Erythroblast (primary cell): ENCODE measurements around the gene TSACC.

ENCODE experiments used
- GATA1 ChIP-seq: IDR thresholded peaks from 2 replicates; pipeline ENCODE4 v1.6.1; 2011; ENCODE audit warnings: low read depth, mild to moderate bottlenecking, control low read depth, low read length, moderate library complexity
- POLR2A ChIP-seq: IDR thresholded peaks from 2 replicates; pipeline ENCODE4 v1.6.1; 2011; ENCODE audit warnings: mild to moderate bottlenecking, low read length

GRCh38 chr1:156319664-156320063 lies 18.7 kb upstream of the TSACC start:
- TF ChIP-seq POLR2A (no peak), GATA1 (no peak)
